Measurements from ENCODE around the gene MFSD12.

- TF ChIP-seq SNAI2 (CRISPR knock-in tag; IDR thresholded peaks at IDR 0.05) (no peak), PPARA (CRISPR knock-in tag; IDR thresholded peaks at IDR 0.05; ENCODE audit: borderline replicate concordance) (no peak), ARNTL (CRISPR knock-in tag; IDR thresholded peaks at IDR 0.05; ENCODE audit: borderline replicate concordance, low read depth) (no peak), RARB (CRISPR knock-in tag; IDR thresholded peaks at IDR 0.05) (no peak), GLIS3 (CRISPR knock-in tag; IDR thresholded peaks at IDR 0.05) (no peak), CSDC2 (CRISPR knock-in tag; IDR thresholded peaks at IDR 0.05) (no peak), ZNF8 (CRISPR knock-in tag; IDR thresholded peaks at IDR 0.05) (no peak), ESRRG (CRISPR knock-in tag; IDR thresholded peaks at IDR 0.05) (no peak), ZFP30 (CRISPR knock-in tag; IDR thresholded peaks at IDR 0.05) (no peak), ISL1 (CRISPR knock-in tag; IDR thresholded peaks at IDR 0.05) (no peak), TOX (CRISPR knock-in tag; IDR thresholded peaks at IDR 0.05; ENCODE audit: borderline replicate concordance) (no peak), TSHZ2 (CRISPR knock-in tag; IDR thresholded peaks at IDR 0.05) (no peak)
- TF ChIP-seq, protein P1, sequence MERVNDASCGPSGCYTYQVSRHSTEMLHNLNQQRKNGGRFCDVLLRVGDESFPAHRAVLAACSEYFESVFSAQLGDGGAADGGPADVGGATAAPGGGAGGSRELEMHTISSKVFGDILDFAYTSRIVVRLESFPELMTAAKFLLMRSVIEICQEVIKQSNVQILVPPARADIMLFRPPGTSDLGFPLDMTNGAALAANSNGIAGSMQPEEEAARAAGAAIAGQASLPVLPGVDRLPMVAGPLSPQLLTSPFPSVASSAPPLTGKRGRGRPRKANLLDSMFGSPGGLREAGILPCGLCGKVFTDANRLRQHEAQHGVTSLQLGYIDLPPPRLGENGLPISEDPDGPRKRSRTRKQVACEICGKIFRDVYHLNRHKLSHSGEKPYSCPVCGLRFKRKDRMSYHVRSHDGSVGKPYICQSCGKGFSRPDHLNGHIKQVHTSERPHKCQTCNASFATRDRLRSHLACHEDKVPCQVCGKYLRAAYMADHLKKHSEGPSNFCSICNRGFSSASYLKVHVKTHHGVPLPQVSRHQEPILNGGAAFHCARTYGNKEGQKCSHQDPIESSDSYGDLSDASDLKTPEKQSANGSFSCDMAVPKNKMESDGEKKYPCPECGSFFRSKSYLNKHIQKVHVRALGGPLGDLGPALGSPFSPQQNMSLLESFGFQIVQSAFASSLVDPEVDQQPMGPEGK (CRISPR knock-in tag; IDR thresholded peaks at IDR 0.05; ENCODE audit: borderline replicate concordance), result no peak
- TF ChIP-seq, protein P2, sequence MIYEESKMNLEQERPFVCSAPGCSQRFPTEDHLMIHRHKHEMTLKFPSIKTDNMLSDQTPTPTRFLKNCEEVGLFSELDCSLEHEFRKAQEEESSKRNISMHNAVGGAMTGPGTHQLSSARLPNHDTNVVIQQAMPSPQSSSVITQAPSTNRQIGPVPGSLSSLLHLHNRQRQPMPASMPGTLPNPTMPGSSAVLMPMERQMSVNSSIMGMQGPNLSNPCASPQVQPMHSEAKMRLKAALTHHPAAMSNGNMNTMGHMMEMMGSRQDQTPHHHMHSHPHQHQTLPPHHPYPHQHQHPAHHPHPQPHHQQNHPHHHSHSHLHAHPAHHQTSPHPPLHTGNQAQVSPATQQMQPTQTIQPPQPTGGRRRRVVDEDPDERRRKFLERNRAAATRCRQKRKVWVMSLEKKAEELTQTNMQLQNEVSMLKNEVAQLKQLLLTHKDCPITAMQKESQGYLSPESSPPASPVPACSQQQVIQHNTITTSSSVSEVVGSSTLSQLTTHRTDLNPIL (CRISPR knock-in tag; IDR thresholded peaks at IDR 0.05; ENCODE audit: low read depth), result no peak
These were observed 33.9 kb downstream of the MFSD12 start for GRCh38 chr19:3523361-3524077.

Measured in SK-N-SH treated with all-trans-retinoic acid at 6 μM for 48 hours (cell line).